Gastroesophageal sphincter (tissue), 3 donors: ENCODE data around the gene HAPSTR1.

ENCODE experiments used
- CTCF ChIP-seq, 4 experiments: fragments of 200-600 bp in 2 of 4; fragments of 450-650 bp in 2 of 4; sonication (generic) in 1 of 4; IDR thresholded peaks; one replicate each; pipeline ENCODE4 v1.5.1; 2017 to 2019; ENCODE audit warnings: antibody characterized with exemption in 4 of 4, mild to moderate bottlenecking in 2 of 4, moderate library complexity in 2 of 4
- POLR2A ChIP-seq, 2 donors: fragments of 450-650 bp; IDR thresholded peaks; one replicate each; pipeline ENCODE4 v1.6.1; 2017; ENCODE audit warnings: antibody characterized with exemption in 2 of 2, mild to moderate bottlenecking in 2 of 2, moderate library complexity in 1 of 2

GRCh38 chr16:9125658-9126505 is 34.4 kb downstream of the HAPSTR1 start:
- no peak for TF ChIP-seq CTCF (IDR thresholded peaks at IDR 0.05)
- no peak for TF ChIP-seq POLR2A (IDR thresholded peaks at IDR 0.05)
